ENCODE measurements around the gene TEX36. TPM values are rescaled to one million over a fixed set of nuclear protein-coding genes. Genes with fewer than 3 reads are reported as not detected.
A peak's percentile ranks its signal among the peaks of the same experiment; 100 is the strongest.

The TEX36 gene
- total and polyA plus RNA-seq, 9 of the 15 experiments (the other 6 are each of a cell fraction or from before 2014, with no cell fraction given): 0.10 to 0.82 (median 0.15) TPM; not detected in 6

DNA sequence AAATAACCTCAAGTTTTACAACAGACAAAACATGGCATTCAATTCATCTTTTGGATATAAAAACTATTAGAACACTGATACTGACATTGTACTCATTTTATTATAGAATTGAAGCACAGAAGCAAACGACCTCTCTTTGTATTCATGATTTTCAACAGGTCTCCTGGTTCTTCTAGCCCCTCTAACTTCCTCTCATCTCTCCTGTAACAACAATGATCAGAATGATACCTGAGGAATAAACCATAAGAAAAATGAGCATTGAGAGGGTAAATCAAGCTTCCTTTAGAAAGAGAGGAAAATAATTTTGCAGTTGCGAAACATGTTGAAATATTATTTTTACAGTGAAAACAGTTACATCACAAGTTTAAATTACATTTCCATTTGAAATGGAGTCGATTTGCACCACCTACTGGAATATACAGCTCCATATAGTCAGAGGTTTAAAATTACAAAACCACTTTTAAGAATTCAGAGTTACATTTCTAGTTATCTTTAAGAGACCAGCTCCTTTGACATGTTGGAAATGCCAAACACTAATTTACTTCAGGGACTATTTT lies 17.5 kb upstream of the TEX36 start:
- Histone ChIP-seq H3K4me2 (ENCODE audit: insufficient read depth, low read length) (no peak overlapping the region), H3K36me3 (ENCODE audit: control insufficient read depth, insufficient read depth, low read length) (no peaks in the 10 kb centered on the region), H4K20me1 (replicated peaks; ENCODE audit: control insufficient read depth, insufficient read depth, low read length) (no peaks in the 10 kb centered on the region), H2AFZ (ENCODE audit: low read depth, low read length) (no peak overlapping the region), H3K27me3 (ENCODE audit: control insufficient read depth in 2 of 2, insufficient read depth in 2 of 2, low read length in 2 of 2) (peaks cover 0 to 25% of the 10 kb centered on the region in 2 experiments; a peak in 2 of 5 replicates), H3K27ac (ENCODE audit: extremely low read depth, low read depth, low read length) (no peak overlapping the region), H3K9me3 (replicated peaks; ENCODE audit: control insufficient read depth, insufficient read depth, low read depth, low read length) (no peaks in the 10 kb centered on the region), H3K79me2 (ENCODE audit: control insufficient read depth, insufficient read depth, low read length) (no peaks in the 10 kb centered on the region), H3K9me1 (ENCODE audit: control insufficient read depth, insufficient read depth, low read length) (no peaks in the 10 kb centered on the region), H3K4me1 (replicated peaks in 1 of 2; ENCODE audit: control insufficient read depth in 2 of 2, insufficient read depth in 2 of 2, low read length in 2 of 2) (no peaks in the 10 kb centered on the region), H3K9ac (ENCODE audit: insufficient read depth in 1 of 2, low read depth in 2 of 2, low read length in 2 of 2) (no peak overlapping the region), H3K4me3 (no peak overlapping the region)
- in situ Hi-C loops (cut with MboI) (no loop called here), intact Hi-C loops (cut with micrococcal nuclease) (loop anchor here (2.0 kb wide), 1 partner anchor 70 kb away; no protein-coding TSS in a partner anchor)
- ChIA-PET CTCF (ENCODE audit: low intra/inter-chr PET ratio) (no interaction called here), POLR2A (interaction anchor here (0.9 kb wide), 1 partner anchor 11 kb away, joined by 4 read pairs; no protein-coding TSS in a partner anchor)
- no TSS peak for BruUV-seq (replicated peaks)
- no peak for FAIRE-seq
- no peak for DNase-seq (ENCODE audit: extremely low read depth in 1 of 4, low spot score in 3 of 4)
- 4% methylated on average over 3 of the region's 3 CpGs for WGBS (ENCODE audit: insufficient coverage, low coverage, missing lambda C conversion rate)
- no peak for ATAC-seq
- no peak for TF ChIP-seq RCOR1 (IDR thresholded peaks at IDR 0.05; ENCODE audit: borderline replicate concordance in 1 of 2, low read depth in 2 of 2, low read length in 2 of 2)
- TF ChIP-seq TEAD2 (tag; IDR thresholded peaks at IDR 0.05): no peak
- TF ChIP-seq CEBPB (tag; IDR thresholded peaks at IDR 0.05): peak; percentile 64
- no peak for TF ChIP-seq ZNF239 (CRISPR knock-in tag; IDR thresholded peaks at IDR 0.05)
- TF ChIP-seq ARNT (IDR thresholded peaks at IDR 0.05): no peak
- TF ChIP-seq TAF1 (IDR thresholded peaks at IDR 0.05; ENCODE audit: control insufficient read depth, extremely low read depth, insufficient read depth, low read length, severe bottlenecking): no peak
- no peak for TF ChIP-seq ATF1 (CRISPR knock-in tag; IDR thresholded peaks at IDR 0.05)
- TF ChIP-seq ATF1 (tag; IDR thresholded peaks at IDR 0.05): no peak
- peak in 1 of 2 experiments; percentile 56; a peak in 2 of 4 replicates for TF ChIP-seq RAD21 (CRISPR knock-in tag; conservative IDR thresholded peaks at IDR 0.05 in 1 of 2, IDR thresholded peaks at IDR 0.05 in 1 of 2)
- TF ChIP-seq, protein P1, sequence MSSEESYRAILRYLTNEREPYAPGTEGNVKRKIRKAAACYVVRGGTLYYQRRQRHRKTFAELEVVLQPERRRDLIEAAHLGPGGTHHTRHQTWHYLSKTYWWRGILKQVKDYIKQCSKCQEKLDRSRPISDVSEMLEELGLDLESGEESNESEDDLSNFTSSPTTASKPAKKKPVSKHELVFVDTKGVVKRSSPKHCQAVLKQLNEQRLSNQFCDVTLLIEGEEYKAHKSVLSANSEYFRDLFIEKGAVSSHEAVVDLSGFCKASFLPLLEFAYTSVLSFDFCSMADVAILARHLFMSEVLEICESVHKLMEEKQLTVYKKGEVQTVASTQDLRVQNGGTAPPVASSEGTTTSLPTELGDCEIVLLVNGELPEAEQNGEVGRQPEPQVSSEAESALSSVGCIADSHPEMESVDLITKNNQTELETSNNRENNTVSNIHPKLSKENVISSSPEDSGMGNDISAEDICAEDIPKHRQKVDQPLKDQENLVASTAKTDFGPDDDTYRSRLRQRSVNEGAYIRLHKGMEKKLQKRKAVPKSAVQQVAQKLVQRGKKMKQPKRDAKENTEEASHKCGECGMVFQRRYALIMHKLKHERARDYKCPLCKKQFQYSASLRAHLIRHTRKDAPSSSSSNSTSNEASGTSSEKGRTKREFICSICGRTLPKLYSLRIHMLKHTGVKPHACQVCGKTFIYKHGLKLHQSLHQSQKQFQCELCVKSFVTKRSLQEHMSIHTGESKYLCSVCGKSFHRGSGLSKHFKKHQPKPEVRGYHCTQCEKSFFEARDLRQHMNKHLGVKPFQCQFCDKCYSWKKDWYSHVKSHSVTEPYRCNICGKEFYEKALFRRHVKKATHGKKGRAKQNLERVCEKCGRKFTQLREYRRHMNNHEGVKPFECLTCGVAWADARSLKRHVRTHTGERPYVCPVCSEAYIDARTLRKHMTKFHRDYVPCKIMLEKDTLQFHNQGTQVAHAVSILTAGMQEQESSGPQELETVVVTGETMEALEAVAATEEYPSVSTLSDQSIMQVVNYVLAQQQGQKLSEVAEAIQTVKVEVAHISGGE (CRISPR knock-in tag; IDR thresholded peaks at IDR 0.05): no peak
- peak in 2 of 3 experiments; percentile 7 to 38; a peak in 1 of 6 replicates for TF ChIP-seq CTCF (IDR thresholded peaks at IDR 0.05 in 2 of 3, conservative IDR thresholded peaks at IDR 0.05 in 1 of 3; ENCODE audit: insufficient read depth in 2 of 3, low read depth in 1 of 3, low read length in 3 of 3)
- TF ChIP-seq ILF3 (IDR thresholded peaks at IDR 0.05; ENCODE audit: borderline replicate concordance): no peak
- TF ChIP-seq ZNF639 (CRISPR knock-in tag; conservative IDR thresholded peaks at IDR 0.05 in 1 of 2, IDR thresholded peaks at IDR 0.05 in 1 of 2): no peak
